ENCODE data around the gene FBXW9.

FBXW9 gene

DNA sequence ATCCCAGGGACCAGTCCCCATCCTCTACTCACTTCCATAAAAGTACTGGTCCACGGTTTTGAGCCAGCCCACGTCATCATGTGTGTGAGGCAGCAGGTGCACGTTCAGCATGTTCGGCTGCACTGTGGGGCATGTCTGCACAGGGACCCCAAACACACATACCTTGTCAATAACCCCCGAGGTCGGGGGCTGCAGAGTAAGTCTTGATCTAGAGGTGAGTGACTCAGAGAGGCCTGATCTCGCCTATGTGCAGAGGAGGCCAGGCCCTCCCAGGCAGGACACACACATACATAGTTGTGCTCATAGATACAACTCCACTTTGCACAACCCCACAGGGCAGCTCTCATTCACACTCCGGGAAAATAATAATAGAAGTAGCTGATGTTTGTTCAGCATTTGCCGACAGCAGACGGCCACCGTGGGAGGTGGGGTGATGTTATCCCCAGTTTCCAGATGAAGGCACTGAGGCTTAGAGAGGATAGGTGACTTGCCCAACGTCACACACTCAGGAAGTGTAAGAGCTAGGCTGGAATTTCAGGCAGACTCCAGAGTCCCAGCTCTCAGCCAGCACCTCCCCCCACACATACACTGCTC is 30.7 kb downstream of the FBXW9 start:
- peaks cover 15 to 33% of the 10 kb centered on the region in 2 donors for H3K36me3 ChIP-seq (ENCODE audit: control insufficient read depth in 1 of 2, insufficient read depth in 2 of 2, low read length in 2 of 2)
- H3K4me3 ChIP-seq (ENCODE audit: low read depth in 1 of 2, low read length in 2 of 2) = peak overlapping the region; percentile 94 to 97
- H3K9me3 ChIP-seq (ENCODE audit: control insufficient read depth in 1 of 2, low read length in 2 of 2) = no peaks in the 10 kb centered on the region
- peaks cover 19 to 43% of the 10 kb centered on the region in 2 donors for H3K4me1 ChIP-seq (ENCODE audit: control insufficient read depth in 1 of 2, insufficient read depth in 2 of 2, low read length in 2 of 2)
- H3K27me3 ChIP-seq (ENCODE audit: low read depth, low read length) = no peaks in the 10 kb centered on the region
- H3K27ac ChIP-seq (ENCODE audit: low read length) = peak overlapping the region; percentile 63

DNA sequence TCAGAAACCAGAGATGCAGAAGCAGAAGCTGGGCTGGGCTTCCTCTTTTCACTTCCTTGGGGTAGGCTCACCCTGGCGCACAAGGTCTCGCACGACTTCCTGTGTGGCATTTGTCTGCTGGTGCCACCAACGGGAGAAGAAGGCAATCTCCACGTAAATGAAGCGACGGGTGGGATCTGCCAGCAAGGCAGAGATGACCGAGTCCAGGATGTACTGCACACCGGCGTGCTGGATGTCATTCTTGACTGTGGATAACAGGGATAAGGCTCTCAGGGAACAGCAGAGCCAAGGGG is 31.2 kb downstream of the FBXW9 start:
- Histone ChIP-seq H3K9me3 (ENCODE audit: control insufficient read depth in 1 of 2, low read length in 2 of 2) (no peaks in the 10 kb centered on the region), H3K4me1 (ENCODE audit: control insufficient read depth in 1 of 2, insufficient read depth in 2 of 2, low read length in 2 of 2) (peaks cover 14 to 37% of the 10 kb centered on the region in 2 donors), H3K36me3 (ENCODE audit: control insufficient read depth in 1 of 2, insufficient read depth in 2 of 2, low read length in 2 of 2) (peaks cover 15 to 38% of the 10 kb centered on the region in 2 donors), H3K27ac (ENCODE audit: low read length) (peak overlapping the region; percentile 56), H3K27me3 (ENCODE audit: low read depth, low read length) (no peaks in the 10 kb centered on the region), H3K4me3 (ENCODE audit: low read depth in 1 of 2, low read length in 2 of 2) (peak overlapping the region; percentile 94 to 97)

DNA sequence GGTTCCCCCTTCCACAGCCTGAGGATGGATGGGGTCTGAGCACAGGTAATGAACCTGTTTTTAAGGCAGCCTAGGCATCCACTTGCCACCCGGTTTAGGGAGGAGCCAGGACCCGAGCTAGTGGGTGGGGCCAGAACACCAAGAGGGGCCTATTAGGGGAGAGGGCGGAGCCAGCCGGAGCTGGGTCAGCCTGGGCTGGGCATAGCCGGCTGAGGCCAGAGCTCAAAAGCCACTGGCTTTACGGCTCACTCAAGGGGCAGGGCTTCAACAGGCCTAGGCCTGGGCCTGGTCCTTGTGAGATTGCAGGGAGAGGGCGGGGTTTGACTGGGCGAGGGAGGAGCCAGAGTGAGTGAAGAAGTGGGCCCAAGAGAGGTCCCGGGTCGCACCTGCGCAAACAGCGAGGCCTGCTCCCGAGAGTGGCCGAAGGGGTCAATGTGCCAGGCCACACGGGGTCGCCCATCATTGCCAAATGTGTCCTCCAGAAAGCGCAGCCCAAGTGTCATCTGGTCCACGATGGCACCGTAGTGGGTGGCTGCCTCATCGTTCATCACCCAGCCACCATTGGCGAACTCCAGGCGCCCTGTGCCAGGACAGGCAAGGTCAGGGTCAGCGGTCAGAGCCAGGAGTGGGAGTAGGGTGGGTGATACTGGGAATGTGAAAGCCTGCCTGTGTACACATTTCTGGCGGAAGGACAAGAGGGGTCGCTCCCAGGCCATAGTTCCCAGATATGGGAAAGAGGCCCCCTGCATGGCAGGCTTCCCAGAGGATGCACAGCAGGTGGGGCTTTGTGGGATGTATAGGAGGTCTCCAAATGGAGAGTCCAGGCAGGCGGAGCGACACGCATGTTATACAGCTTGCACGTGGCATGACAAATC is 31.8 kb downstream of the FBXW9 start:
- Histone ChIP-seq H3K4me3 (ENCODE audit: low read depth in 1 of 2, low read length in 2 of 2) (peak overlapping the region in 1 of 2 donors; percentile 94), H3K36me3 (ENCODE audit: control insufficient read depth in 1 of 2, insufficient read depth in 2 of 2, low read length in 2 of 2) (peaks cover 18 to 42% of the 10 kb centered on the region in 2 donors), H3K9me3 (ENCODE audit: control insufficient read depth in 1 of 2, low read length in 2 of 2) (no peaks in the 10 kb centered on the region), H3K27ac (ENCODE audit: low read length) (no peak overlapping the region), H3K4me1 (ENCODE audit: control insufficient read depth in 1 of 2, insufficient read depth in 2 of 2, low read length in 2 of 2) (peaks cover 11 to 32% of the 10 kb centered on the region in 2 donors), H3K27me3 (ENCODE audit: low read depth, low read length) (no peaks in the 10 kb centered on the region)

DNA sequence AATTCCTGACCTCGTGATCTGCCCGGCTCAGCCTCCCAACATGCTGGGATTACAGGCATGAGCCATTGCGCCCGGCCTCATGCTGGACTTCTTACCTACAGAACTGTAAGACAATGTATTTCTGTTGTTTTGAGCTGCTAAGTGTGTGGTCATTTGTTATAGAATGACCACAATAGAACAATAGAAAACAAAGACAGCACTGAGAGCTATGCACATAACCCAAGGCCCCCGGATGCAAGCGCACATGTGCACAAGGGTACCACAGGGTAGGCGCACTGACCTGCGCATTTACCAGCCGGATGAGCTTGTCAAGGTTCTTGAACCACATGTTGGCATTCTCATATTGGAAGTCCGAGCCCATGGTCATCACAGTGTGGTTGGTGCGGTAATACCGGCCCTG is 35.5 kb downstream of the FBXW9 start:
- no peaks in the 10 kb centered on the region for H3K9me3 ChIP-seq (ENCODE audit: control insufficient read depth in 1 of 2, low read length in 2 of 2)
- H3K36me3 ChIP-seq (ENCODE audit: control insufficient read depth in 1 of 2, insufficient read depth in 2 of 2, low read length in 2 of 2) = peaks cover 25 to 68% of the 10 kb centered on the region in 2 donors
- H3K4me3 ChIP-seq (ENCODE audit: low read depth in 1 of 2, low read length in 2 of 2) = no peak overlapping the region

GRCh38 chr19:12657966-12658365 is 38.5 kb downstream of the FBXW9 start:
- H3K4me1 ChIP-seq (ENCODE audit: control insufficient read depth in 1 of 2, insufficient read depth in 2 of 2, low read length in 2 of 2) = no peaks in the 10 kb centered on the region
- no peaks in the 10 kb centered on the region for H3K27me3 ChIP-seq (ENCODE audit: low read depth, low read length)
- H3K4me3 ChIP-seq (ENCODE audit: low read depth in 1 of 2, low read length in 2 of 2) = no peak overlapping the region
- H3K27ac ChIP-seq (ENCODE audit: low read length) = no peak overlapping the region
- H3K36me3 ChIP-seq (ENCODE audit: control insufficient read depth in 1 of 2, insufficient read depth in 2 of 2, low read length in 2 of 2) = peaks cover 27 to 64% of the 10 kb centered on the region in 2 donors
- H3K9me3 ChIP-seq (ENCODE audit: control insufficient read depth in 1 of 2, low read length in 2 of 2) = no peaks in the 10 kb centered on the region

More for the DNA sequence above, 35.5 kb downstream of the FBXW9 start:
- peaks cover 0 to 7% of the 10 kb centered on the region in 2 donors for H3K4me1 ChIP-seq (ENCODE audit: control insufficient read depth in 1 of 2, insufficient read depth in 2 of 2, low read length in 2 of 2)
- no peaks in the 10 kb centered on the region for H3K27me3 ChIP-seq (ENCODE audit: low read depth, low read length)
- H3K27ac ChIP-seq (ENCODE audit: low read length) = no peak overlapping the region

- Histone ChIP-seq H3K27me3 (ENCODE audit: low read depth, low read length) (no peaks in the 10 kb centered on the region), H3K27ac (ENCODE audit: low read length) (no peak overlapping the region), H3K4me1 (ENCODE audit: control insufficient read depth in 1 of 2, insufficient read depth in 2 of 2, low read length in 2 of 2) (no peaks in the 10 kb centered on the region), H3K9me3 (ENCODE audit: control insufficient read depth in 1 of 2, low read length in 2 of 2) (no peaks in the 10 kb centered on the region), H3K4me3 (ENCODE audit: low read depth in 1 of 2, low read length in 2 of 2) (no peak overlapping the region), H3K36me3 (ENCODE audit: control insufficient read depth in 1 of 2, insufficient read depth in 2 of 2, low read length in 2 of 2) (peaks cover 27 to 65% of the 10 kb centered on the region in 2 donors)
Observed at GRCh38 chr19:12656899-12657571, 39.4 kb downstream of the FBXW9 start.

- no peaks in the 10 kb centered on the region for H3K4me1 ChIP-seq (ENCODE audit: control insufficient read depth in 1 of 2, insufficient read depth in 2 of 2, low read length in 2 of 2)
- H3K36me3 ChIP-seq (ENCODE audit: control insufficient read depth in 1 of 2, insufficient read depth in 2 of 2, low read length in 2 of 2) = peaks cover 22 to 52% of the 10 kb centered on the region in 2 donors
- no peak overlapping the region for H3K27ac ChIP-seq (ENCODE audit: low read length)
- no peaks in the 10 kb centered on the region for H3K9me3 ChIP-seq (ENCODE audit: control insufficient read depth in 1 of 2, low read length in 2 of 2)
- no peak overlapping the region for H3K4me3 ChIP-seq (ENCODE audit: low read depth in 1 of 2, low read length in 2 of 2)
- H3K27me3 ChIP-seq (ENCODE audit: low read depth, low read length) = no peaks in the 10 kb centered on the region
Observed at GRCh38 chr19:12655546-12655945, 40.9 kb downstream of the FBXW9 start.

DNA sequence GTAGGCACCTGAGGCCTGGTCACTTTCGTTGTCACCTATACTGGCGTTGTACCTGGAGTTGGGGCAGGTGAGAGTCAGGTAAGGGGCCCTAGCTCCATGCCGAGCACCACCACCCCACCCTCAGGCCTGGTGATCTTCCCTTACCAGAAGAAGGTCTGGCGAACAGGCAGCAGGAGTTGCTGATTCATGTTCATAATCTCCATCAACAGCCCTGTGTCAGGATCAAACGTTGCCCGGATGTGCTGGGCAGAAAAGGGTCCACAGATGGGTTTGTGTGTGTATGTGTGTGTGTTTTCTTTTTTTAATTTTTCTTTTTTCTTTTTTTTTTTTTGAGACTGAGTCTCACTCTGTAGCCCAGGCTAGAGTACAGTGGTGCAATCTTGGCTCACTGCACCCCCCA is 44.2 kb downstream of the FBXW9 start:
- Histone ChIP-seq H3K27ac (ENCODE audit: low read length) (no peak overlapping the region), H3K27me3 (ENCODE audit: low read depth, low read length) (no peaks in the 10 kb centered on the region), H3K4me3 (ENCODE audit: low read depth in 1 of 2, low read length in 2 of 2) (no peak overlapping the region), H3K9me3 (ENCODE audit: control insufficient read depth in 1 of 2, low read length in 2 of 2) (no peaks in the 10 kb centered on the region), H3K4me1 (ENCODE audit: control insufficient read depth in 1 of 2, insufficient read depth in 2 of 2, low read length in 2 of 2) (peaks cover 0 to 13% of the 10 kb centered on the region in 2 donors), H3K36me3 (ENCODE audit: control insufficient read depth in 1 of 2, insufficient read depth in 2 of 2, low read length in 2 of 2) (peaks cover 19 to 28% of the 10 kb centered on the region in 2 donors)

GRCh38 chr19:12649941-12650340 is 46.5 kb downstream of the FBXW9 start:
- H3K36me3 ChIP-seq (ENCODE audit: control insufficient read depth in 1 of 2, insufficient read depth in 2 of 2, low read length in 2 of 2) = peaks cover 2 to 9% of the 10 kb centered on the region in 2 donors

GRCh38 chr19:12648088-12648487 is 48.3 kb downstream of the FBXW9 start:
- Histone ChIP-seq H3K4me1 (ENCODE audit: control insufficient read depth in 1 of 2, insufficient read depth in 2 of 2, low read length in 2 of 2) (peaks cover 0 to 13% of the 10 kb centered on the region in 2 donors), H3K9me3 (ENCODE audit: control insufficient read depth in 1 of 2, low read length in 2 of 2) (no peaks in the 10 kb centered on the region), H3K4me3 (ENCODE audit: low read depth in 1 of 2, low read length in 2 of 2) (peak overlapping the region in 1 of 2 donors; percentile 51), H3K27ac (ENCODE audit: low read length) (no peak overlapping the region), H3K27me3 (ENCODE audit: low read depth, low read length) (no peaks in the 10 kb centered on the region), H3K36me3 (ENCODE audit: control insufficient read depth in 1 of 2, insufficient read depth in 2 of 2, low read length in 2 of 2) (peaks cover 0 to 4% of the 10 kb centered on the region in 2 donors)

More at GRCh38 chr19:12649941-12650340, 46.5 kb downstream of the FBXW9 start:
- H3K4me1 ChIP-seq (ENCODE audit: control insufficient read depth in 1 of 2, insufficient read depth in 2 of 2, low read length in 2 of 2) = peaks cover 0 to 13% of the 10 kb centered on the region in 2 donors
- H3K4me3 ChIP-seq (ENCODE audit: low read depth in 1 of 2, low read length in 2 of 2) = no peak overlapping the region
- H3K27ac ChIP-seq (ENCODE audit: low read length) = no peak overlapping the region
- no peaks in the 10 kb centered on the region for H3K9me3 ChIP-seq (ENCODE audit: control insufficient read depth in 1 of 2, low read length in 2 of 2)
- no peaks in the 10 kb centered on the region for H3K27me3 ChIP-seq (ENCODE audit: low read depth, low read length)

DNA sequence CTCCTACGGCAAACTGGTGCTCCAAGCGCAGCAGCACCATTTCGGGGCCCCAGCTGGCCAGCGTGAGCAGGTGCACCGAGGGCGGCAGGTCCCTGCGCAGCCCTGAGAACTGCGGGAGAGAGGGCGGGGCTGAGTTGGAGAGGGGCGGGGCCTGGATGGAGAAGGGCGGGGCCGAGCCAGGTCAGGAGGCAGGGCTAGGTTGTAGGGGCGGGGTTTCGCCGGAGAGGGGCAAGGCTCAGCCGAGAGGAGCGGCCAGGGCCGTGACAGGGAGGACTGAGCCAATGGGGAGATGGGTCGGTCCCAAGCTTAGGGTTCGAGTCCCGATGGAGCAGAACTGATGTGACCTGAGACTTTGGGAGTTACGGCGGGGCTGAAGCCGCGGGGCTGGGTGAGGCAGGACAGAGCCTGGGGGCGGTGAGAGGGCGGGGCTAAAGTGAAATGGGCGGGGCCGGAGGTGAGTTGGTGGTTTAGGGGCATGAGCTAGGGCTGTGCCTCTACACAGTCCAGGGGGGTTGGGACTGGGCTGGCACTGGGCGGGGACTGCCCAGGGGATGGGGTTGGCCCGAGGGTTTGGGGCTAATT is 48.9 kb downstream of the FBXW9 start:
- no peaks in the 10 kb centered on the region for H3K9me3 ChIP-seq (ENCODE audit: control insufficient read depth in 1 of 2, low read length in 2 of 2)
- peaks cover 0 to 13% of the 10 kb centered on the region in 2 donors for H3K4me1 ChIP-seq (ENCODE audit: control insufficient read depth in 1 of 2, insufficient read depth in 2 of 2, low read length in 2 of 2)
- peak overlapping the region; percentile 39 to 51 for H3K4me3 ChIP-seq (ENCODE audit: low read depth in 1 of 2, low read length in 2 of 2)
- H3K27ac ChIP-seq (ENCODE audit: low read length) = no peak overlapping the region
- peaks cover 0 to 4% of the 10 kb centered on the region in 2 donors for H3K36me3 ChIP-seq (ENCODE audit: control insufficient read depth in 1 of 2, insufficient read depth in 2 of 2, low read length in 2 of 2)
- H3K27me3 ChIP-seq (ENCODE audit: low read depth, low read length) = no peaks in the 10 kb centered on the region
